HEK293 (cell line): ENCODE measurements around the gene ECE1.

Source experiments
- HOXA7 ChIP-seq: sonication (generic); formaldehyde crosslinking; IDR thresholded peaks from 2 replicates; pipeline ENCODE4 v1.8.1; 2022; ENCODE audit warnings: missing genetic modification reagents, borderline replicate concordance
- HOXC10 ChIP-seq: sonication (generic); formaldehyde crosslinking; IDR thresholded peaks from 2 replicates; pipeline ENCODE4 v1.8.1; 2023; ENCODE audit warnings: mild to moderate bottlenecking, missing genetic modification reagents
- KLF10 ChIP-seq: fragments of 450-650 bp; IDR thresholded peaks from 2 replicates; pipeline ENCODE4 v1.5.1; 2018; ENCODE audit warnings: missing biosample characterization, mild to moderate bottlenecking, missing genetic modification characterization
- ZBTB1 ChIP-seq: fragments of 450-650 bp; formaldehyde crosslinking; IDR thresholded peaks from 2 replicates; pipeline ENCODE4 v1.5.1; 2016; ENCODE audit warnings: missing biosample characterization, missing genetic modification characterization
- ZFP41 ChIP-seq: fragments of 450-650 bp; formaldehyde crosslinking; IDR thresholded peaks from 2 replicates; pipeline ENCODE4 v1.5.1; 2016; ENCODE audit warnings: missing biosample characterization, missing genetic modification characterization, borderline replicate concordance
- ZNF416 ChIP-seq: fragments of 450-650 bp; formaldehyde crosslinking; IDR thresholded peaks from 2 replicates; pipeline ENCODE4 v1.5.1; 2016; ENCODE audit warnings: missing biosample characterization, missing genetic modification characterization
- ZSCAN30 ChIP-seq: fragments of 450-650 bp; IDR thresholded peaks from 2 replicates; pipeline ENCODE4 v1.5.1; 2018; ENCODE audit warnings: missing biosample characterization, mild to moderate bottlenecking, missing genetic modification characterization, moderate library complexity
- TF ChIP-seq, protein P1 (sequence below): fragments of 450-650 bp; formaldehyde crosslinking; IDR thresholded peaks from 2 replicates; pipeline ENCODE4 v1.5.1; 2017; ENCODE audit warnings: missing biosample characterization, mild to moderate bottlenecking, missing genetic modification characterization, moderate library complexity
- TF ChIP-seq, protein P2 (sequence below): fragments of 450-650 bp; formaldehyde crosslinking; IDR thresholded peaks from 2 replicates; pipeline ENCODE4 v1.5.1; 2016; ENCODE audit warnings: missing biosample characterization, missing genetic modification characterization
- TF ChIP-seq, protein P3 (sequence below): fragments of 450-650 bp; formaldehyde crosslinking; IDR thresholded peaks from 2 replicates; pipeline ENCODE4 v1.5.1; 2017; ENCODE audit warnings: missing biosample characterization, missing genetic modification characterization
- TF ChIP-seq, protein P4 (sequence below): fragments of 450-650 bp; formaldehyde crosslinking; IDR thresholded peaks from 2 replicates; pipeline ENCODE4 v1.5.1; 2016; ENCODE audit warnings: missing biosample characterization, missing genetic modification characterization
- TF ChIP-seq, protein P5 (sequence below): fragments of 450-650 bp; formaldehyde crosslinking; IDR thresholded peaks from 2 replicates; pipeline ENCODE4 v1.5.1; 2016; ENCODE audit warnings: missing biosample characterization, missing genetic modification characterization
- TF ChIP-seq, protein P6 (sequence below): fragments of 450-650 bp; formaldehyde crosslinking; IDR thresholded peaks from 2 replicates; pipeline ENCODE4 v1.5.1; 2016; ENCODE audit warnings: missing biosample characterization, missing genetic modification characterization

DNA sequence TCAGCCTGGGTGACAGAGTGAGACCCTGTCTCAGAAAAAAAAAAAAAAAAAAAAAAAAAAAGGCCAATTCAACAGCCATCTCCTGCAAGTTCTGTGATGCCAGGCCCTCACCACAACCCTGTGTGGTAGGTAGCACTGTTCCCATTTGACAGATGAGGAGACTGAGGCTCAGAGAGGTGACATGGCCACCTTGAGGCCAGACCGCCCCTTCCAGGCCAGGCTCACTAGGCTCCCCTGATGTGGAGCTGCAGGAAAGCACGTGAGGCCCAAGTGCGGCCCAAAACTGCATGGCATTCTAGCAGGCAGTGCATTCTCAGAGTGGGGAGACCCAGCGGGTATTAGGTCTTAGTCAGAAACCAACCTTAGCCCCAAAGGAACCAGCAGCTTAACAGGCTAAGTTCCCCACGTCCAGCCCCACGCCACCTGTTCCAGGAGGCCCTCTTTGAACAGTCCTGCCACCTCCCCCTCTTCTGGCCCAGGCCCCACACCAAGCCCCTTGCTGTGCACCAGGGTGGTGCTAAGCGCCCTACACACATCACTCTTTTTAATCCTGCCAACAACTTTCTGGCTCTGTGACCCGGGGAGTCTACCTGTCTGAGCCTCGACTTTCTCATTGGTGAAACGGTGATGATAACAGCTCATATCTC lies 11.7 kb upstream of the ECE1 start:
- TF ChIP-seq, protein P1, sequence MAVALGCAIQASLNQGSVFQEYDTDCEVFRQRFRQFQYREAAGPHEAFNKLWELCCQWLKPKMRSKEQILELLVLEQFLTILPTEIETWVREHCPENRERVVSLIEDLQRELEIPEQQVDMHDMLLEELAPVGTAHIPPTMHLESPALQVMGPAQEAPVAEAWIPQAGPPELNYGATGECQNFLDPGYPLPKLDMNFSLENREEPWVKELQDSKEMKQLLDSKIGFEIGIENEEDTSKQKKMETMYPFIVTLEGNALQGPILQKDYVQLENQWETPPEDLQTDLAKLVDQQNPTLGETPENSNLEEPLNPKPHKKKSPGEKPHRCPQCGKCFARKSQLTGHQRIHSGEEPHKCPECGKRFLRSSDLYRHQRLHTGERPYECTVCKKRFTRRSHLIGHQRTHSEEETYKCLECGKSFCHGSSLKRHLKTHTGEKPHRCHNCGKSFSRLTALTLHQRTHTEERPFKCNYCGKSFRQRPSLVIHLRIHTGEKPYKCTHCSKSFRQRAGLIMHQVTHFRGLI: no peak
- no peak for TF ChIP-seq ZFP41
- TF ChIP-seq, protein P2, sequence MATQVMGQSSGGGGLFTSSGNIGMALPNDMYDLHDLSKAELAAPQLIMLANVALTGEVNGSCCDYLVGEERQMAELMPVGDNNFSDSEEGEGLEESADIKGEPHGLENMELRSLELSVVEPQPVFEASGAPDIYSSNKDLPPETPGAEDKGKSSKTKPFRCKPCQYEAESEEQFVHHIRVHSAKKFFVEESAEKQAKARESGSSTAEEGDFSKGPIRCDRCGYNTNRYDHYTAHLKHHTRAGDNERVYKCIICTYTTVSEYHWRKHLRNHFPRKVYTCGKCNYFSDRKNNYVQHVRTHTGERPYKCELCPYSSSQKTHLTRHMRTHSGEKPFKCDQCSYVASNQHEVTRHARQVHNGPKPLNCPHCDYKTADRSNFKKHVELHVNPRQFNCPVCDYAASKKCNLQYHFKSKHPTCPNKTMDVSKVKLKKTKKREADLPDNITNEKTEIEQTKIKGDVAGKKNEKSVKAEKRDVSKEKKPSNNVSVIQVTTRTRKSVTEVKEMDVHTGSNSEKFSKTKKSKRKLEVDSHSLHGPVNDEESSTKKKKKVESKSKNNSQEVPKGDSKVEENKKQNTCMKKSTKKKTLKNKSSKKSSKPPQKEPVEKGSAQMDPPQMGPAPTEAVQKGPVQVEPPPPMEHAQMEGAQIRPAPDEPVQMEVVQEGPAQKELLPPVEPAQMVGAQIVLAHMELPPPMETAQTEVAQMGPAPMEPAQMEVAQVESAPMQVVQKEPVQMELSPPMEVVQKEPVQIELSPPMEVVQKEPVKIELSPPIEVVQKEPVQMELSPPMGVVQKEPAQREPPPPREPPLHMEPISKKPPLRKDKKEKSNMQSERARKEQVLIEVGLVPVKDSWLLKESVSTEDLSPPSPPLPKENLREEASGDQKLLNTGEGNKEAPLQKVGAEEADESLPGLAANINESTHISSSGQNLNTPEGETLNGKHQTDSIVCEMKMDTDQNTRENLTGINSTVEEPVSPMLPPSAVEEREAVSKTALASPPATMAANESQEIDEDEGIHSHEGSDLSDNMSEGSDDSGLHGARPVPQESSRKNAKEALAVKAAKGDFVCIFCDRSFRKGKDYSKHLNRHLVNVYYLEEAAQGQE (tag by site-specific recombination): no peak
- no peak for TF ChIP-seq HOXA7
- TF ChIP-seq, protein P3, sequence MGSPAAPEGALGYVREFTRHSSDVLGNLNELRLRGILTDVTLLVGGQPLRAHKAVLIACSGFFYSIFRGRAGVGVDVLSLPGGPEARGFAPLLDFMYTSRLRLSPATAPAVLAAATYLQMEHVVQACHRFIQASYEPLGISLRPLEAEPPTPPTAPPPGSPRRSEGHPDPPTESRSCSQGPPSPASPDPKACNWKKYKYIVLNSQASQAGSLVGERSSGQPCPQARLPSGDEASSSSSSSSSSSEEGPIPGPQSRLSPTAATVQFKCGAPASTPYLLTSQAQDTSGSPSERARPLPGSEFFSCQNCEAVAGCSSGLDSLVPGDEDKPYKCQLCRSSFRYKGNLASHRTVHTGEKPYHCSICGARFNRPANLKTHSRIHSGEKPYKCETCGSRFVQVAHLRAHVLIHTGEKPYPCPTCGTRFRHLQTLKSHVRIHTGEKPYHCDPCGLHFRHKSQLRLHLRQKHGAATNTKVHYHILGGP (tag by site-specific recombination): no peak
- no peak for TF ChIP-seq KLF10 (tag by site-specific recombination)
- no peak for TF ChIP-seq ZSCAN30 (tag by site-specific recombination)
- TF ChIP-seq, protein P4, sequence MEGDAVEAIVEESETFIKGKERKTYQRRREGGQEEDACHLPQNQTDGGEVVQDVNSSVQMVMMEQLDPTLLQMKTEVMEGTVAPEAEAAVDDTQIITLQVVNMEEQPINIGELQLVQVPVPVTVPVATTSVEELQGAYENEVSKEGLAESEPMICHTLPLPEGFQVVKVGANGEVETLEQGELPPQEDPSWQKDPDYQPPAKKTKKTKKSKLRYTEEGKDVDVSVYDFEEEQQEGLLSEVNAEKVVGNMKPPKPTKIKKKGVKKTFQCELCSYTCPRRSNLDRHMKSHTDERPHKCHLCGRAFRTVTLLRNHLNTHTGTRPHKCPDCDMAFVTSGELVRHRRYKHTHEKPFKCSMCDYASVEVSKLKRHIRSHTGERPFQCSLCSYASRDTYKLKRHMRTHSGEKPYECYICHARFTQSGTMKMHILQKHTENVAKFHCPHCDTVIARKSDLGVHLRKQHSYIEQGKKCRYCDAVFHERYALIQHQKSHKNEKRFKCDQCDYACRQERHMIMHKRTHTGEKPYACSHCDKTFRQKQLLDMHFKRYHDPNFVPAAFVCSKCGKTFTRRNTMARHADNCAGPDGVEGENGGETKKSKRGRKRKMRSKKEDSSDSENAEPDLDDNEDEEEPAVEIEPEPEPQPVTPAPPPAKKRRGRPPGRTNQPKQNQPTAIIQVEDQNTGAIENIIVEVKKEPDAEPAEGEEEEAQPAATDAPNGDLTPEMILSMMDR: no peak
- no peak for TF ChIP-seq ZBTB1 (tag by site-specific recombination)
- TF ChIP-seq, protein P5, sequence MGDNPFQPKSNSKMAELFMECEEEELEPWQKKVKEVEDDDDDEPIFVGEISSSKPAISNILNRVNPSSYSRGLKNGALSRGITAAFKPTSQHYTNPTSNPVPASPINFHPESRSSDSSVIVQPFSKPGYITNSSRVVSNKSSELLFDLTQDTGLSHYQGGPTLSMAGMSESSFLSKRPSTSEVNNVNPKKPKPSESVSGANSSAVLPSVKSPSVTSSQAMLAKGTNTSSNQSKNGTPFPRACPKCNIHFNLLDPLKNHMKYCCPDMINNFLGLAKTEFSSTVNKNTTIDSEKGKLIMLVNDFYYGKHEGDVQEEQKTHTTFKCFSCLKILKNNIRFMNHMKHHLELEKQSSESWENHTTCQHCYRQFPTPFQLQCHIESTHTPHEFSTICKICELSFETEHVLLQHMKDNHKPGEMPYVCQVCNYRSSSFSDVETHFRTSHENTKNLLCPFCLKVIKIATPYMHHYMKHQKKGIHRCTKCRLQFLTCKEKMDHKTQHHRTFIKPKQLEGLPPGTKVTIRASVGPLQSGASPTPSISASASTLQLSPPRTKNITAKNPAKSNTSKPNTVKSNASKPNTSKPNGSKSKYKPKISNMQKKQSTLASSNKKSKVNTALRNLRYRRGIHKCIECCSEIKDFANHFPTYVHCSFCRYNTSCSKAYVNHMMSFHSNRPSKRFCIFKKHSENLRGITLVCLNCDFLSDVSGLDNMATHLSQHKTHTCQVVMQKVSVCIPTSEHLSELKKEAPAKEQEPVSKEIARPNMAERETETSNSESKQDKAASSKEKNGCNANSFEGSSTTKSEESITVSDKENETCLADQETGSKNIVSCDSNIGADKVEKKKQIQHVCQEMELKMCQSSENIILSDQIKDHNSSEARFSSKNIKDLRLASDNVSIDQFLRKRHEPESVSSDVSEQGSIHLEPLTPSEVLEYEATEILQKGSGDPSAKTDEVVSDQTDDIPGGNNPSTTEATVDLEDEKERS: no peak
- TF ChIP-seq, protein P6, sequence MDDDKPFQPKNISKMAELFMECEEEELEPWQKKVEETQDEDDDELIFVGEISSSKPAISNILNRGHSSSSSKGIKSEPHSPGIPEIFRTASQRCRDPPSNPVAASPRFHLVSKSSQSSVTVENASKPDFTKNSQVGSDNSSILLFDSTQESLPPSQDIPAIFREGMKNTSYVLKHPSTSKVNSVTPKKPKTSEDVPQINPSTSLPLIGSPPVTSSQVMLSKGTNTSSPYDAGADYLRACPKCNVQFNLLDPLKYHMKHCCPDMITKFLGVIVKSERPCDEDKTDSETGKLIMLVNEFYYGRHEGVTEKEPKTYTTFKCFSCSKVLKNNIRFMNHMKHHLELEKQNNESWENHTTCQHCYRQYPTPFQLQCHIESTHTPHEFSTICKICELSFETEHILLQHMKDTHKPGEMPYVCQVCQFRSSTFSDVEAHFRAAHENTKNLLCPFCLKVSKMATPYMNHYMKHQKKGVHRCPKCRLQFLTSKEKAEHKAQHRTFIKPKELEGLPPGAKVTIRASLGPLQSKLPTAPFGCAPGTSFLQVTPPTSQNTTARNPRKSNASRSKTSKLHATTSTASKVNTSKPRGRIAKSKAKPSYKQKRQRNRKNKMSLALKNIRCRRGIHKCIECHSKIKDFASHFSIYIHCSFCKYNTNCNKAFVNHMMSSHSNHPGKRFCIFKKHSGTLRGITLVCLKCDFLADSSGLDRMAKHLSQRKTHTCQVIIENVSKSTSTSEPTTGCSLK (tag by site-specific recombination): no peak
- TF ChIP-seq ZNF416 (tag by site-specific recombination): no peak
- no peak for TF ChIP-seq HOXC10 (CRISPR knock-in tag)
